Astrocyte (in vitro differentiated cells and primary cell): ENCODE data around the gene BTBD18. TPM values are rescaled to one million over a fixed set of nuclear protein-coding genes. Genes with fewer than 3 reads are reported as not detected.
A peak's percentile ranks its signal among the peaks of the same experiment; 100 is the strongest.

Source experiments
- DNase-seq: peaks from one replicate; pipeline ENCODE4 v3.0.0-alpha.2; 2010; ENCODE audit warnings: low read depth
- FAIRE-seq: peaks from 2 replicates; lab custom pipeline; 2011; peaks lifted over from hg19 to GRCh38; lab: Jason Lieb, UNC
- H2AFZ ChIP-seq: 2 replicates; pipeline ENCODE4 v1.6.0; 2012; ENCODE audit warnings: low read depth, low read length, inconsistent platforms
- H3K27ac ChIP-seq: 2 replicates; pipeline ENCODE4 v1.5.1; 2011; ENCODE audit warnings: low read depth, low read length, inconsistent platforms
- H3K27me3 ChIP-seq: 2 replicates; pipeline ENCODE4 v1.6.0; 2011; ENCODE audit warnings: low read length, inconsistent platforms; ENCODE audit not compliant: insufficient read depth
- H3K36me3 ChIP-seq: 2 replicates; pipeline ENCODE4 v1.5.1; 2011; ENCODE audit warnings: low read length, inconsistent platforms; ENCODE audit not compliant: insufficient read depth
- H3K4me1 ChIP-seq: 2 replicates; pipeline ENCODE4 v1.5.1; 2011; ENCODE audit warnings: low read length, inconsistent platforms; ENCODE audit not compliant: insufficient read depth
- H3K4me2 ChIP-seq: 2 replicates; pipeline ENCODE4 v1.6.0; 2012; ENCODE audit warnings: low read length, inconsistent platforms
- H3K4me3 ChIP-seq: 2 replicates; pipeline ENCODE4 v1.5.1; 2011; ENCODE audit warnings: low read depth, mild to moderate bottlenecking, low read length, inconsistent platforms; ENCODE audit not compliant: insufficient read depth
- H3K79me2 ChIP-seq: 2 replicates; pipeline ENCODE4 v1.6.0; 2012; ENCODE audit warnings: mild to moderate bottlenecking, low read length, inconsistent platforms; ENCODE audit not compliant: insufficient read depth
- H3K9ac ChIP-seq: 2 replicates; pipeline ENCODE4 v1.6.0; 2012; ENCODE audit warnings: mild to moderate bottlenecking, low read length, inconsistent platforms
- H3K9me3 ChIP-seq: 2 replicates; pipeline ENCODE4 v1.5.1; 2012; ENCODE audit warnings: low read depth, mild to moderate bottlenecking, low read length, inconsistent platforms; ENCODE audit not compliant: insufficient read depth
- H4K20me1 ChIP-seq: 2 replicates; pipeline ENCODE4 v1.6.0; 2012; ENCODE audit warnings: low read length, inconsistent platforms; ENCODE audit not compliant: insufficient read depth
- H3K27ac Mint-ChIP-seq: one replicate; pipeline ENCODE4 v1.8.0; 2021; ENCODE audit warnings: mild to moderate bottlenecking, mixed read lengths; ENCODE audit not compliant: unreplicated experiment
- H3K27me3 Mint-ChIP-seq: one replicate; pipeline ENCODE4 v1.8.0; 2021; ENCODE audit warnings: low read depth, mixed read lengths; ENCODE audit not compliant: unreplicated experiment
- H3K36me3 Mint-ChIP-seq: one replicate; pipeline ENCODE4 v1.8.0; 2021; ENCODE audit warnings: low read depth, mixed read lengths; ENCODE audit not compliant: unreplicated experiment
- H3K4me1 Mint-ChIP-seq: one replicate; pipeline ENCODE4 v1.8.0; 2021; ENCODE audit warnings: low read depth, mixed read lengths; ENCODE audit not compliant: unreplicated experiment
- H3K4me3 Mint-ChIP-seq: one replicate; pipeline ENCODE4 v1.8.0; 2021; ENCODE audit warnings: mild to moderate bottlenecking, moderate library complexity, mixed read lengths; ENCODE audit not compliant: unreplicated experiment
- H3K9me3 Mint-ChIP-seq: one replicate; pipeline ENCODE4 v1.8.0; 2021; ENCODE audit warnings: mild to moderate bottlenecking, mixed read lengths; ENCODE audit not compliant: unreplicated experiment
- EZH2 ChIP-seq: IDR thresholded peaks from 2 replicates; pipeline ENCODE4 v1.6.1; 2012; ENCODE audit warnings: mild to moderate bottlenecking, low read length, inconsistent platforms; ENCODE audit not compliant: insufficient read depth
- total RNA-seq: library from RNA; stranded (reverse); gene quantifications from 2 replicates; pipeline ENCODE4 v1.2.1, GENCODE V29; 2021
- TF ChIP-seq, protein P1 (sequence below): IDR thresholded peaks from 2 replicates; pipeline ENCODE4 v1.5.1; 2011; ENCODE audit warnings: low read depth, mild to moderate bottlenecking, inconsistent platforms, low read length, moderate library complexity; ENCODE audit not compliant: insufficient read depth

The BTBD18 gene
- total RNA-seq, 1 donor from 2014 or later = not detected

DNA sequence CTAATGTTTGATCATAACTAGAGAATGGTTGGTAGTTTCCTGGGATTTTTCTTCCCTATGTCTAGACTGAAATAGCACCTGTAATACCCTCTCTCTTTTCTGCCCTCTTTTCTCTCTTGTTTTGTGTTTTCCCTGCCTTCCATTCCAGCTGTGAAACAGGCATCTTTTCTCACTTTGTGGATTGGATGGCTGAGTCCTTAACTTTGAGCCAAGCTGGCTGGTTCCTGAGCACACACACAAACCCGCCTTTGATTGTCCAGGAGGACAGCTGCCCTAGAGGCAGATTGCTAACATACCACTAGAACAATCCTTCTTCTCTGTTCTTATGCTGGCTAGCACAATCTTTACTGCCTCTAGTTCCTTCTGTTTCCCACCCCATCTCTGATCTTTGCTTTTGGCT is 27.7 kb upstream of the BTBD18 start:
- Mint-ChIP-seq H3K36me3 (peaks cover 6% of the 10 kb centered on the region), H3K4me3 (peak overlapping the region; percentile 75), H3K4me1 (peaks cover 75% of the 10 kb centered on the region), H3K27ac (peak overlapping the region; percentile 94), H3K27me3 (no peaks in the 10 kb centered on the region), H3K9me3 (no peaks in the 10 kb centered on the region)
- no peaks in the 10 kb centered on the region for H3K9me3 ChIP-seq
- H4K20me1 ChIP-seq = peaks cover 91% of the 10 kb centered on the region
- H3K9ac ChIP-seq = peak overlapping the region; percentile 79
- H3K79me2 ChIP-seq = peaks cover 97% of the 10 kb centered on the region
- TF ChIP-seq EZH2 = no peak
- TF ChIP-seq, protein P1, sequence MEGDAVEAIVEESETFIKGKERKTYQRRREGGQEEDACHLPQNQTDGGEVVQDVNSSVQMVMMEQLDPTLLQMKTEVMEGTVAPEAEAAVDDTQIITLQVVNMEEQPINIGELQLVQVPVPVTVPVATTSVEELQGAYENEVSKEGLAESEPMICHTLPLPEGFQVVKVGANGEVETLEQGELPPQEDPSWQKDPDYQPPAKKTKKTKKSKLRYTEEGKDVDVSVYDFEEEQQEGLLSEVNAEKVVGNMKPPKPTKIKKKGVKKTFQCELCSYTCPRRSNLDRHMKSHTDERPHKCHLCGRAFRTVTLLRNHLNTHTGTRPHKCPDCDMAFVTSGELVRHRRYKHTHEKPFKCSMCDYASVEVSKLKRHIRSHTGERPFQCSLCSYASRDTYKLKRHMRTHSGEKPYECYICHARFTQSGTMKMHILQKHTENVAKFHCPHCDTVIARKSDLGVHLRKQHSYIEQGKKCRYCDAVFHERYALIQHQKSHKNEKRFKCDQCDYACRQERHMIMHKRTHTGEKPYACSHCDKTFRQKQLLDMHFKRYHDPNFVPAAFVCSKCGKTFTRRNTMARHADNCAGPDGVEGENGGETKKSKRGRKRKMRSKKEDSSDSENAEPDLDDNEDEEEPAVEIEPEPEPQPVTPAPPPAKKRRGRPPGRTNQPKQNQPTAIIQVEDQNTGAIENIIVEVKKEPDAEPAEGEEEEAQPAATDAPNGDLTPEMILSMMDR = no peak
- H2AFZ ChIP-seq = no peak overlapping the region
- H3K4me1 ChIP-seq = peaks cover 46% of the 10 kb centered on the region
- H3K36me3 ChIP-seq = no peaks in the 10 kb centered on the region
- H3K4me3 ChIP-seq = no peak overlapping the region
- no peaks in the 10 kb centered on the region for H3K27me3 ChIP-seq
- H3K4me2 ChIP-seq = peak overlapping the region; percentile 82
- FAIRE-seq = no peak
- peak overlapping the region; percentile 88 for H3K27ac ChIP-seq
- DNase-seq = peak; percentile 69

DNA sequence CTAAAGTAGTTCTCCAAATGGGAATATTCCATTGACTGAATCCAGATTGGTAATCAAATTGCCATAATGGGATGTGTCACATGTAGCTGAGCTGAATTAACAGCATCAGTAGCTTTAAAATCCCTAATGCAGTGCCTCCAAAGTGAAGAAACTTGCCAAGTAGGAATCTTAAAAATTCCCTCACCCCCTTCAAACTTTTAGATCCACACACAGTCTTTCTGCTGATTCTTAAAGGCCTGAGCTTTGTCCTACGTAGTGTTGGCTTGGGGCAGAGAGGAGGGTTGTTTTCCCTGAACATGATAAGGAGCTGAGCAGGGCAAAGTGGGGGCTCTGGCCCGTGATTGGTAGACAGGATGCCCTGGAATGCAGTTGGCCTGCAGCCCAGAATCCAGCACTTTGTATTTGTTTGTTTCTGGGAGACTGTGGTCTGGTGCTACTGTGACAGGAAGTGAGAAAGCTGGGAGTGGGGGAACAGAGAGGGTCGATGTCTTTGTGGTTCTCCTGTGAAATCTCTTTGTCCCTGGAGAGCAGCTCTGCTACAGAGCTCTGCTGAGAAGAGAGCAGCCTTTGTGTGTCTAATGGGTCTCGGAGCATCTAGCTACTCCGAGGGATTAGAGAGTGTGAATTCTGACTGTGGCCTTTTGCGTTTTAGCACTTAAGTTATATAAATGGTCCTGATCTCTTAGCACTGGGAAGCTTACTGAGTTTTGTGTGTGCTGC is 26.9 kb upstream of the BTBD18 start:
- Mint-ChIP-seq H3K36me3 (peaks cover 9% of the 10 kb centered on the region), H3K9me3 (no peaks in the 10 kb centered on the region)
- H4K20me1 ChIP-seq = peaks cover 90% of the 10 kb centered on the region

More for the DNA sequence above, 26.9 kb upstream of the BTBD18 start:
- Histone ChIP-seq H3K36me3 (no peaks in the 10 kb centered on the region), H3K27me3 (no peaks in the 10 kb centered on the region), H3K27ac (peak overlapping the region; percentile 88), H3K4me1 (peaks cover 46% of the 10 kb centered on the region), H3K9me3 (no peaks in the 10 kb centered on the region), H2AFZ (no peak overlapping the region), H3K79me2 (peaks cover 97% of the 10 kb centered on the region), H3K4me2 (peak overlapping the region; percentile 82), H3K4me3 (peak overlapping the region; percentile 48), H3K9ac (peak overlapping the region; percentile 79)
- Mint-ChIP-seq H3K4me1 (peaks cover 81% of the 10 kb centered on the region), H3K4me3 (peak overlapping the region; percentile 75), H3K27me3 (no peaks in the 10 kb centered on the region), H3K27ac (peak overlapping the region; percentile 94)
- TF ChIP-seq, protein P1 = no peak
- TF ChIP-seq EZH2 = no peak
- peak; percentile 93 for FAIRE-seq
- peak; percentile 99 for DNase-seq
